Effector memory CD4-positive, alpha-beta T cell (primary cell): Measurements from ENCODE around the gene CADM1.

Experiments used
- DNase-seq, 3 donors: peaks; one replicate each; pipeline ENCODE4 v3.0.0-alpha.2; 2020
- H3K27ac ChIP-seq: 2 replicates; pipeline ENCODE4 v1.7.0; 2013; ENCODE audit warnings: mild to moderate bottlenecking, low read length, moderate library complexity; ENCODE audit not compliant: insufficient read depth, poor library complexity, severe bottlenecking
- H3K27me3 ChIP-seq: replicated peaks from 2 replicates; pipeline ENCODE4 v1.7.0; 2013; ENCODE audit warnings: mild to moderate bottlenecking, low read length; ENCODE audit not compliant: insufficient read depth, control insufficient read depth, poor library complexity, severe bottlenecking
- H3K36me3 ChIP-seq: 2 replicates; pipeline ENCODE4 v1.7.0; 2013; ENCODE audit warnings: mild to moderate bottlenecking, low read length, moderate library complexity; ENCODE audit not compliant: control insufficient read depth, insufficient read depth
- H3K4me1 ChIP-seq: 2 replicates; pipeline ENCODE4 v1.7.0; 2013; ENCODE audit warnings: low read length, mild to moderate bottlenecking; ENCODE audit not compliant: control insufficient read depth, insufficient read depth, poor library complexity, severe bottlenecking
- H3K4me3 ChIP-seq: 2 replicates; pipeline ENCODE4 v1.7.0; 2013; ENCODE audit warnings: low read length, low read depth, mild to moderate bottlenecking; ENCODE audit not compliant: insufficient read depth, poor library complexity, severe bottlenecking
- H3K9me3 ChIP-seq: 2 replicates; pipeline ENCODE4 v1.7.0; 2013; ENCODE audit warnings: mild to moderate bottlenecking, low read length, moderate library complexity; ENCODE audit not compliant: control insufficient read depth

Gene CADM1

DNA sequence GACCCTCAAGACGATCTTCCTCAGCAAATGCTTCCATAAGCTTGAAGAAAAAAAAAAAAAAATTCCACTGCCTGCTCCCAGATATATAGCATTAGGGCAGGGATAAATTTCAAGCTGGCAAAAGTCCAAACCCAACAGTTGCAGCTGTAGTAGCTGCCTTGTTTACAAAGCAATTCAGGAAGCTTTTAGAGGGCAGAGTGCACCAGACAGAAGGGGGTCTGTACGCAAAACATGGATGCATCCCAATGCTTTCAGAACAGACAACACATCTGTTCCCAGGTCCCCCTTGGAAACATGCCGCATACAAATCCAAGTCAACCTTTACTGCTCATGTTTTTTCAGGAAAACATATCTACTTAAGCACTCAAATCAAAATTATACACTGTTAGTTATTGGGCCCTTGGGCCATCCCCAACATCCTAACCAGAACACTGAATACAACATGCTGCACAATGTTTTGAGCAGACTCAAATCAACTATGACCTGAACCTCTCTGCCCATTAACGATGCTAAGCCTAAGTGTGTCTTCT, 94.5 kb downstream of the CADM1 start:
- Histone ChIP-seq H3K27ac (no peak overlapping the region), H3K9me3 (no peaks in the 10 kb centered on the region), H3K4me3 (no peak overlapping the region), H3K4me1 (no peaks in the 10 kb centered on the region), H3K27me3 (no peaks in the 10 kb centered on the region), H3K36me3 (no peaks in the 10 kb centered on the region)
- DNase-seq: no peak

DNA sequence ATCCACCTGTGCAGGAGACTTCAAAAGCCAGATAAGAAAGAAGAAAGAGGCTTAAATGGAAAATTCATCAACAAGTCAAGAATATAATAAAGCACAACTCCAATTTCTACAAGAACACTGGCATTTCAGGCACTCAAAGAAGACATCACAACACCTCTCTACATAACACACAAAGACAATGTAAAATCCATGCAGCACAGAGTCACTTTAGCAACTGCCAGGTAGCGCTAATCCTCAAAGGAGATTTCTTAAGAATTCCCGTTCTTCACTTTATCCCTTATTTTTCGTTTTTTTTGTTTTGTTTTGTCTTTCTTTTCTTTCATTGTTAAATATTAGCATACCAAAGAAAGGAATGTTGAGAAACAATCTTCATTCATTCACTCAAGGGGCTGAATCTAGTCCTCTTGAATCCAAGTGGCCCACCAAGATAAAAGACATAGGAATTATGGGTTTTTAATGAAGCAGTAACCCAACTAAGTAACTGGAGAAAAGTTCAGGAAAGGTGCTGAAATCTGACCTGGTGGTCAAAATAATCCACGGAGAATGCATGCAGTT, 95.0 kb downstream of the CADM1 start:
- Histone ChIP-seq H3K27me3 (no peaks in the 10 kb centered on the region), H3K9me3 (no peaks in the 10 kb centered on the region), H3K36me3 (no peaks in the 10 kb centered on the region), H3K4me1 (no peaks in the 10 kb centered on the region), H3K4me3 (no peak overlapping the region), H3K27ac (no peak overlapping the region)
- no peak for DNase-seq

DNA sequence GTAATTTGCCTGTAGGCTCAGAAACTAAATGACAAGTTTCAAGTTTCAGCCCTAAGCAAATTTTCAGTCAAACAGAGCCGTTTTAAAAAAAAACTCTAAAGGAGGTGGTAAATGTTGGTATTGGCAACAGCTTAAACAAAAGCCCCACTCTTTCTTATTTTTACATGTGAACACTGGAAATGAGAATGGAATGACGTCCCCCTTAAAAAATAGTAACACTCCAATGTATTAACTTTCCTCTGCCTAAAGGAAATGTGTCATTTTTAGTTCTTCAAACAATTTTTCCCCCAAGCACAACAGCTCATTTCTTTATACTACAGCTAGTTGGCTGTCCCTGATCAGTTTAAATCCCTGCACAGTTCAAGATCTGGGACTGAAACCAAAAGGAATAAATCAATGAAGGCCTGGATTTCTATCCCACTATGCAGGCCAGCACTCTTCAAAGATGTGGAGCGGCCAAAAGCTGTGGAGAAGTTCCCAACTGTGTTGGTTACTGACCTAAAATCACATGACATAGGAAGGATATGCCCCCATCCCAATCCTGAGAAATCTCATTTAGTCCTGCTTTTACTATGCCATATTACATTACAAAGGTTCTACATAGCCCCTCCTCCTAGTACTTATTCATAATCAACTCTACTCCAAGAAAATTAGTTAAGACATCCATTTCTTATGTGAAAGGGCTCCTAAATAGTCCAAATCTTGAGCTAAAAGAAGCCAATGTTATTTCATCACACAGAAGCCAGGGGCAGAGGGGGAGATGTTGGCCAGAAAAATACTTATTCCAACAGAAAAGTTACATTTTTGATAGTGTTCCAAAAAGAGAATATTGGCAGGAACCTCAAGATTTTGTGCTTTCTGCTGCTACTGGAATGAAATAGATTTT, 95.9 kb downstream of the CADM1 start:
- no peak overlapping the region for H3K4me3 ChIP-seq
- no peak for DNase-seq
- no peaks in the 10 kb centered on the region for H3K36me3 ChIP-seq
- no peak overlapping the region for H3K27ac ChIP-seq
- H3K27me3 ChIP-seq: no peaks in the 10 kb centered on the region
- no peaks in the 10 kb centered on the region for H3K9me3 ChIP-seq
- H3K4me1 ChIP-seq: no peaks in the 10 kb centered on the region

DNA sequence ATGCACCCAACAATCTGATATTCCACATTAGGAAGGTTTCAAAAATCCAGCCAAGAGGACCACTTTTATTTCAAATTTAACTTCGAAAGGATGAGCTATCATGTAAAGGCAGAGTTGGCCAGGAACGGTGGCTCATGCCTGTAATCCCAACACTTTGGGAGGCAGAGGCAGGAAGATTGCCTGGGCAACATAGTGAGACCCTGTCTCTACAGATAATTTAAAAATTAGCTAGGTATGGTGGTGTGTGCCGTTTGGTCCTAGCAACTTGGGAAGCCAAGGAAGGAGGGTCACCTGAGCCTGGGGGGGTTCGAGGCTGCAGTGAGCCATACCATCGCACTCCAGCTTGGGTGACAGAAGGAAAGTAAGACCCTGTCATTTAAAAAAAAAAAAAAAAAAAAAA, 96.7 kb downstream of the CADM1 start:
- no peaks in the 10 kb centered on the region for H3K27me3 ChIP-seq
- DNase-seq: no peak
- H3K4me3 ChIP-seq: no peak overlapping the region
- H3K4me1 ChIP-seq: no peaks in the 10 kb centered on the region
- no peaks in the 10 kb centered on the region for H3K9me3 ChIP-seq
- H3K36me3 ChIP-seq: no peaks in the 10 kb centered on the region
- H3K27ac ChIP-seq: no peak overlapping the region

DNA sequence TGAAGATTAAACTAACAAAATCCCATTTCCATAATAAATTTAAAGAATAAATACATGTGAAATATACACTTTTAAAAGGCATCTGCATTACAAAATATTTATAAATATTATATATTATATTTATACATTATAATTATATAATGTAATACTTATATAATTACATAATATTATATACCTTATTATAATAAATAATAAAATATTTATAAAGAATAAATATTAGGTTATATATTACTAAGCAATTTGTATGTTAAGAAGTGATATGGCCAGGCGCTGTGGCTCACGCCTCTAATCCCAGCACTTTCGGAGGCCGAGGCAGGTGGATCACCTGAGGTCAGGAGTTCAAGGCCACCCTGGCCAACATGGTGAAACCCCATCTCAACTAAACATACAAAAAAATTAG, 97.8 kb downstream of the CADM1 start:
- DNase-seq: no peak
- no peaks in the 10 kb centered on the region for H3K27me3 ChIP-seq
- H3K4me3 ChIP-seq: no peak overlapping the region
- no peaks in the 10 kb centered on the region for H3K36me3 ChIP-seq
- H3K9me3 ChIP-seq: no peaks in the 10 kb centered on the region
- no peaks in the 10 kb centered on the region for H3K4me1 ChIP-seq
- H3K27ac ChIP-seq: no peak overlapping the region

DNA sequence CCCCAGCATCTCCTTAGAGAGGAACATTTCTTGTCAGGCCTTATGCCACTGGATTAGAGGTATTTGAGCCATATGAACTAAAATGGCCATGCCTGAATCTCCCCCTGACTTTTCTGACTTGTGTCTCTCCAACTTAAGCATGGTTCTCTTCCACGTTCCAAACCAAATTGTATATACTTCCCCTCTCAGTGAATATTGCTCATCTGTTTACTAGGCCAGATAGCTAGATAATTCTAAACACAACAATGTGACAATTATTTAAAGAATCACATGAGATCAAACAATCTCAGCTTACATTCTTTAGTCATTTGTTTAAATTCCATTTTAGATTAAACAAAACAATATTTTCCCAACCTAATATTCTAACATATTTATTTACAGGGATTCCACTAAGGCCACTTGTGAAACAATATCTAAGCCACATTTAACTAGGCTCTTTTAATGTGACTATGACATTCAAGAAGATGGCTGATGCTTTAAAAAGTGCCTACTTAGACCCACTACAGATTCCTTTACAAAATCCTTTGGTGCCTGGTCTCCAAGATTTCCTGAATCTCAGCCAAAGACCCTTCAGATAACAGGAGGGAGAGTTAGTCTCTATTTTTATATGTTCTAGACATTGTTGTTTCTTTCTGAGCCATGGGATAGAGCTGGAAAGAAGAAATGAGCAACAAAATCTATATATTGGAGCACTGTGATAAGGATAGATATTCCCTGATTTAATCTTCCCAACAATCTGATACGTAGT, 105.7 kb downstream of the CADM1 start:
- Histone ChIP-seq H3K36me3 (no peaks in the 10 kb centered on the region), H3K27me3 (no peaks in the 10 kb centered on the region), H3K9me3 (no peaks in the 10 kb centered on the region), H3K4me3 (no peak overlapping the region), H3K4me1 (no peaks in the 10 kb centered on the region), H3K27ac (no peak overlapping the region)
- no peak for DNase-seq

DNA sequence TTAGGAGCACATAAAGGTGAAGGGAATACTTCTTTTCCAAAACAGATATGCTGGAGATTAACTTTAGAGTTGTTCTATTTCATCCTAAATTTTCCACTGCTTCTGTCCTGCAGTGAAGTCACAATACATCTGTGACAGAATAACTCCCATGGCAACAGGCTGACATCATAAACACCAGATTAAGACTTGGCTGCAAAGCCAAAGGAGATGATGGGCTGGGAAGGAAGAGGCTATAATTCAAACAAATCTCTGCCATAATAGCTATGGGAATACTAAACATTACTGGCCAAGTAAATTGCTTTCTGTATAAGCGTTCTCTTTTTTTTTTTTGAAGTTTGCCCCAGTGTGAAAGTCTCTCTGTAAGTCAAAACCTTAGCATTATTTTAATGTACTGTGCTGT, 107.7 kb downstream of the CADM1 start:
- H3K36me3 ChIP-seq: no peaks in the 10 kb centered on the region
- H3K27me3 ChIP-seq: no peaks in the 10 kb centered on the region
- no peaks in the 10 kb centered on the region for H3K4me1 ChIP-seq
- no peak for DNase-seq
- H3K9me3 ChIP-seq: no peaks in the 10 kb centered on the region
- H3K4me3 ChIP-seq: no peak overlapping the region
- no peak overlapping the region for H3K27ac ChIP-seq

DNA sequence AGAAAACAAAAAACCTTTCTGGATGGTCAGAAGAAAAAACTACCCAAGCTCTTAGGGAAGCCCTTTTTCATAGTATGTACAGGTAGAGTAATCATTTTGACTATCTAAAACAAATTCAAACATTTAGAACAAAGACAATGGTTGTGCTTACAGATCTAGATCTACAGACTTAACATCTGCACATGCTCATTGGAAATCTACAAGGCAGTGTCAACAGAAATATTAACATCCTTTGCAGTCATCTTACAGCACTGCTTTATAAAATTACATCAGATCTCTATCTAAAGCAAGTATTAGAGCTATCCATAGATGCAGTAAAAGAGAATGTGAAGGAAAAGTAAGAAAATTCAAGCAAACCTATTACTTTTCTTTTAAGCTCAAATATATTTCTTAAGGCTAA, 110.3 kb downstream of the CADM1 start:
- no peaks in the 10 kb centered on the region for H3K4me1 ChIP-seq
- no peaks in the 10 kb centered on the region for H3K27me3 ChIP-seq
- no peaks in the 10 kb centered on the region for H3K9me3 ChIP-seq
- DNase-seq: no peak
- no peak overlapping the region for H3K27ac ChIP-seq
- H3K4me3 ChIP-seq: no peak overlapping the region
- H3K36me3 ChIP-seq: no peaks in the 10 kb centered on the region

DNA sequence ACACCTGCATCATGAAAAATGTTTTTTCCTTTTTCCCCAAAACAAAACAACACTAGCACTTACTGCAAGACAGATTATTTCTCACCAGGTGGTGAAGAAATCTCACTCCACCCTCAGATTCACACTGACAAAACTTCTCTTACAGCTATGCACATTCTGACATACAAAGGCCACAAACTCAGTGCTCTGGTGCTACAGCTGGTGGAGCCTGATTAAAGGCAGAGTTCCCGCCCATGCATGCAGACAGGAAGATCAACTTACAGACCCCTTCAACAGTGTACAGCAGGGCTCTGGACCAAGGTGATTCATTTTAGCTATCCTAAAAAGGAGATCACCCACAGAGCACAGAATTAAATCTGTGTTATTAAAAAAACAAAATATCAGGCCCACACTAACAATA, 112.6 kb downstream of the CADM1 start:
- H3K36me3 ChIP-seq: no peaks in the 10 kb centered on the region
- H3K27ac ChIP-seq: no peak overlapping the region
- no peak overlapping the region for H3K4me3 ChIP-seq
- no peaks in the 10 kb centered on the region for H3K9me3 ChIP-seq
- no peaks in the 10 kb centered on the region for H3K27me3 ChIP-seq
- H3K4me1 ChIP-seq: no peaks in the 10 kb centered on the region
- DNase-seq: no peak

DNA sequence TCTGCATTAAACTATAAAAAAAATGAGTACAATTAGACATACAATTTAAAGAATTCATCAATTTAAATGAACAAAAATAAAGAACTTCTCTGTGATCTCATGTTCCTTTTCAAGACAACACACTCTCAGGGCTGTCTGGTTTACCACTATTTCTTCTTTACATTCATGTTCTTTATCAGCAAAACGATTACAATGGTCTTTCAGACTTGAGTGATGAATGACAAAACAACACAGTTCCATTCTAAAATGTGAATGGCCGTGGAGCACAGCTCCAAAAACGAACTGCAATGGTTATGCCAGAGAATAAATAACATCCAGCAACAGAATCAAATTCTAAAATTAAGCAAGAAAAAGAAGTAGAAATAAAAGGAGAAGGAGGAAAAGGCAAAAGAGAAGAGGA, 113.1 kb downstream of the CADM1 start:
- Histone ChIP-seq H3K9me3 (no peaks in the 10 kb centered on the region), H3K36me3 (no peaks in the 10 kb centered on the region), H3K27me3 (no peaks in the 10 kb centered on the region), H3K4me3 (no peak overlapping the region), H3K27ac (no peak overlapping the region), H3K4me1 (no peaks in the 10 kb centered on the region)
- DNase-seq: no peak
